A549 (cell line): ENCODE measurements around the gene DISC1.

Source experiments
- BHLHE40 ChIP-seq: IDR thresholded peaks from 2 replicates; pipeline ENCODE4 v1.6.1; 2012; ENCODE audit warnings: low read depth, low read length, inconsistent platforms
- CEBPB ChIP-seq, 2 experiments: fragments of >200 bp in 1 of 2; sonication (Bioruptor Twin) in 1 of 2; formaldehyde crosslinking in 1 of 2; IDR thresholded peaks; 2 replicates each; pipeline ENCODE4 v1.6.1; 2012 to 2016
- CTCF ChIP-seq: fragments of >200 bp; sonication (Bioruptor Twin); formaldehyde crosslinking; IDR thresholded peaks from 3 replicates; pipeline ENCODE4 v1.5.1; 2016
- HOXA7 ChIP-seq: fragments of 250-450 bp; sonication (Bioruptor Pico); IDR thresholded peaks from 2 replicates; pipeline ENCODE4 v1.5.0; 2020; ENCODE audit warnings: mild to moderate bottlenecking, moderate library complexity
- MAFK ChIP-seq: fragments of 450-650 bp; IDR thresholded peaks from 2 replicates; pipeline ENCODE4 v1.6.1; 2014; ENCODE audit not compliant: partially characterized antibody
- NPAS2 ChIP-seq: fragments of 250-450 bp; sonication (Bioruptor Pico); IDR thresholded peaks from 2 replicates; pipeline ENCODE4 v1.8.0; 2022; ENCODE audit warnings: mild to moderate bottlenecking, moderate library complexity, borderline replicate concordance
- RCOR1 ChIP-seq: fragments of 150-350 bp; IDR thresholded peaks from 2 replicates; pipeline ENCODE4 v1.6.1; 2014; ENCODE audit warnings: antibody characterized with exemption, low read length, low read depth
- RFX5 ChIP-seq: fragments of 450-650 bp; IDR thresholded peaks from 2 replicates; pipeline ENCODE4 v1.7.1; 2014; ENCODE audit warnings: antibody characterized with exemption, mild to moderate bottlenecking, moderate library complexity
- RNF2 ChIP-seq: fragments of 200-600 bp; sonication (generic); IDR thresholded peaks from 2 replicates; pipeline ENCODE4 v1.6.1; 2016; ENCODE audit warnings: low read depth, mild to moderate bottlenecking, antibody characterized with exemption, moderate library complexity, borderline replicate concordance
- TP53 ChIP-seq: fragments of 250-450 bp; sonication (Bioruptor Pico); IDR thresholded peaks from 2 replicates; pipeline ENCODE4 v1.5.0; 2021; ENCODE audit warnings: mild to moderate bottlenecking, moderate library complexity
- TF ChIP-seq, protein P1 (sequence below): IDR thresholded peaks from 2 replicates; pipeline ENCODE4 v1.6.1; 2012

GRCh38 chr1:231757101-231757404 is 130.5 kb downstream of the DISC1 start:
- TF ChIP-seq RCOR1 (no peak), CTCF (no peak), MAFK (no peak), BHLHE40 (no peak), RNF2 (no peak), TP53 (CRISPR knock-in tag) (no peak), CEBPB (IDR thresholded peaks at IDR 0.05) (peak in 1 of 2 experiments; percentile 63; a peak in 2 of 4 replicates), RFX5 (no peak), NPAS2 (CRISPR knock-in tag) (no peak), HOXA7 (CRISPR knock-in tag) (no peak)
- TF ChIP-seq, protein P1, sequence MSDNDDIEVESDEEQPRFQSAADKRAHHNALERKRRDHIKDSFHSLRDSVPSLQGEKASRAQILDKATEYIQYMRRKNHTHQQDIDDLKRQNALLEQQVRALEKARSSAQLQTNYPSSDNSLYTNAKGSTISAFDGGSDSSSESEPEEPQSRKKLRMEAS: no peak
